GM08714 (cell line): ENCODE data around the gene RNF6.
A peak's percentile ranks its signal among the peaks of the same experiment; 100 is the strongest.

Experiments
- H3K4me3 ChIP-seq: fragments of 200-500 bp; sonication (Bioruptor generic); 2 replicates; pipeline ENCODE4 v1.5.1; 2014; ENCODE audit warnings: mild to moderate bottlenecking, low read length, inconsistent platforms
- ZNF274 ChIP-seq: IDR thresholded peaks from 2 replicates; pipeline ENCODE4 v1.6.1; 2012; ENCODE audit warnings: mild to moderate bottlenecking, low read depth, low read length

RNF6 gene

DNA sequence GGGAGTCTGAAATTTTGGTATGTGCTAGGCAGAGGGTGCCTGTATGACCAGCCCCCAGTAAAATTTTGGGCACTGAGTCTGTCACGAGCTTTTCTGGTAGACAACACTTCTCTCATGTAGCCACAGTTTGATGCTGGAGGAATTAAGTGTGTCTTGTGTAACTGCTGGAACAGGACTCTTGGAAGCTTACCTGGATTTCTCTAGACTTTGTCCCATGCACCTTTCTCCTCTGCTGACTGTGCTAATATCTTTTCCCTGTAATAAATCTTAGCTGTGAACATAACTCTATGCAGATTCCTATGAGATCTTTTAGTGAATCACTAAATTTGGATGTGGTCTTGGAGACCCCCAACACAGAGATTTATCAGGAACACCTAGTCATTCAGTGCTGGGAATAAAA lies 13.8 kb downstream of the RNF6 start:
- H3K4me3 ChIP-seq: no peak overlapping the region
- TF ChIP-seq ZNF274: no peak

- TF ChIP-seq ZNF274: no peak
Measured at GRCh38 chr13:26202365-26202972, 19.6 kb downstream of the RNF6 start.

DNA sequence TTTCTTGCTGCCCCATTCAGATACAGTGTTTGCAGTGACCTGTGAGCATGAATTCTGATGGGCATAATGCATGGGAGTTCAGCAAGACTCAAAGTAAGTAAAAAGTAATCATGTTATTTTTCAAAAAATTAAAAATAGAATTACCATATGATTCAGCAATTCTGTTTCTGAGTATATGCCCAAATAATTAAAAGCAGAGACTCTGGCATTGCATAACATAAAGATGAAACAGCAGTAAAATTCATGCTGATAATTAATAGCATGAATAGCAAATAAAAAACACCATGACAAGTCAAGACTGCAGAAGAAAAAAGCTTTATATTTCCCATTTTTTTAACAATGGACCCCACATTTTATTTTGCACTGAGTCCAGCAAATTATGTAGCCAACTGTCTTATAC lies 21.3 kb downstream of the RNF6 start:
- H3K4me3 ChIP-seq: no peak overlapping the region
- TF ChIP-seq ZNF274: no peak

More at GRCh38 chr13:26202365-26202972, 19.6 kb downstream of the RNF6 start:
- H3K4me3 ChIP-seq: no peak overlapping the region

DNA sequence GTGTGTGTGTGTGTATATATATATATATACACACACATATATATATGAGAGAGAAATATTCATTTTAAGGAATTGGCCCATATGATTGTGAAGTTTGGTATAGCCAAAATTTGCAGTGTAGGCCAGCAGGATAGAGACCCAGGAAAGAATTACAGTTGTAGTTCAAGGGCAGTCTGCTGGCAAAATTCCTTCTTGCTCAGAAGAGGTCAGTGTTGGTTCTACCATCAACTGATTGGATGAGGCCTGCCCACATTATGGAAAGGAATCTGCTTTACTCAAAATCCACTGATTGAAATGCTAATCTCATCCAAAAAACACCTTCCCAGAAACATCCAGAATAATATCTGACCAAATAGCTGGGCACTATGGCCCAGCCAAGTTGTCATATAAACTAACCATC lies 24.0 kb downstream of the RNF6 start:
- no peak for TF ChIP-seq ZNF274
- H3K4me3 ChIP-seq: no peak overlapping the region

- no peak overlapping the region for H3K4me3 ChIP-seq
- no peak for TF ChIP-seq ZNF274
Measured at GRCh38 chr13:26197298-26197697, 24.8 kb downstream of the RNF6 start.

DNA sequence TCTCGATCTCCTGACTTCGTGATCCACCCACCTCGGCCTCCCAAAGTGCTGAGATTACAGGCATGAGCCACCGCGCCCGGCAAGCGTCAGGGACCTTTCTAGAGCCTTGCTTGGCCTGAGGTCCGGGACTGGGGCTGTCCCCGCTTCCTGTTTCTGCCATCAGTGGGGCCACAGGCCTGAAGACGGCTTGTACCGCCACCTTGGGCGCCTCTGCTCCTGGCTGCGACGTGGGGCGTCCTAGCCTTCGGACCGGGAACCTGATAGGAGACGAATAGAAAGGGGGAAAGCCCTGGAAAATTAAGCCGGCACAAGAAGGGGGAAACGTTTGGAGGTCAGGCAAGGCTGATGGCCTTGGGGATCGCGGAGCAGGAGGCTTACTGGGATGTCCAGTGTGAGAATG lies 35.1 kb downstream of the RNF6 start:
- TF ChIP-seq ZNF274: no peak
- peak overlapping the region; percentile 87; the same call in 1 of the 2 replicates for H3K4me3 ChIP-seq

GRCh38 chr13:26186118-26186870 lies 35.8 kb downstream of the RNF6 start:
- TF ChIP-seq ZNF274: no peak
- peak overlapping the region; percentile 87; the same call in 1 of the 2 replicates for H3K4me3 ChIP-seq

DNA sequence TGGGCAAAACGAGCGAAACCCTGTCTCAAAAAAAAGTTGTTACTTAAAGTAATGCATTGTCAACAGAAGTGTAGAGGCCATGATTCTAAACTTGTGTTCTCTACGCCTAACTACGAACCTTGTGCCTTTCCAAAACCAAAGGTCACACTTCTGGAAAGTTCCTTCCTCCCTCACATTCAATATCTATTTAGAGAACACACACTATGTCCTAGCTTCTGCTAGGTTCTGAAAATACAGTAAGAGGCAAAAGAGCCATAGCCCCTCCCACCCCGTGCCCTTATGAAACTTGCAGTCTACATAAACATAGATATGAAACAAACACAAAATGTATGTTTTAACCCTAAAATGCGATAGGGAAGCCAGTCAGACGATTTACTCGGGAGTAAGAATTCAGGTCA lies 36.4 kb downstream of the RNF6 start:
- TF ChIP-seq ZNF274: no peak
- peak overlapping the region; percentile 87; the same call in 1 of the 2 replicates for H3K4me3 ChIP-seq

GRCh38 chr13:26184791-26185250 lies 37.3 kb downstream of the RNF6 start:
- no peak overlapping the region for H3K4me3 ChIP-seq
- TF ChIP-seq ZNF274: no peak

DNA sequence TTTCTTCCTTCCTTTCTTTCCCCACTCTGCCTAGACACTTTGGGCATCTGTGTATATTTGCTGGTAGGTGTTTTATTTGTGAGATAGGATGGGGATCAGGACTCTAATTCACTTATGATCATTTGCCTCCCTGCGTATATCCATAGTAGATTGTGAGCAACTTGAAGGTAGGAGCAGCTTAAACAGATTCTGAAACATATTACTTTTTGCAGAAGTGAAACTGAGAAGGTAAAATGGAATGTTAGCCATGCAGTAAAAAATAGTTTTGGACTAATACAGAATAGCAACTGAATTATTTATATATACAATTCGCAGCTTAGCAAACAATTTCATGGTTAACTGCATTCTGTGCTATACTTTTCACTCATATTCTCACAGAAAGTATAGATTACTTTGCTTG lies 38.7 kb downstream of the RNF6 start:
- TF ChIP-seq ZNF274: no peak
- H3K4me3 ChIP-seq: no peak overlapping the region

DNA sequence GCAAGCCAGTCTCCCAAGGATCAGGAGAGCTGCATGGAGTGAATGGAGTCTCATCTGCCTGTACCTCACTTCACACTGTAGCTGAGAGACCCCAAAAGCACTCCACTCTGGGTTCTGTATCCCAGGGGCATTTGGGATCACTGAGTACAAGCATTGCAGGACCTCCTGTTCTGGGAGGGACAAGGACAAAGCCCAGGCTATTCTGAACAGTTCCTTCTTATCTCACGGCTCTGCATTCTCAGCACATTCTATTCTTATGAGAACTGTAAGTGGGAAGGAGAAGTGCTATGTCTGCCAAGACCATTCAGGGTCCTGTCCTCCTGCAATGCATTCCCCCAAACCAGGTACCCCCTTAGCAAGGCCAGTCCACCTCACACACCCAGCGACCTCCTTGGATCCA lies 42.8 kb downstream of the RNF6 start:
- no peak for TF ChIP-seq ZNF274
- H3K4me3 ChIP-seq: no peak overlapping the region

DNA sequence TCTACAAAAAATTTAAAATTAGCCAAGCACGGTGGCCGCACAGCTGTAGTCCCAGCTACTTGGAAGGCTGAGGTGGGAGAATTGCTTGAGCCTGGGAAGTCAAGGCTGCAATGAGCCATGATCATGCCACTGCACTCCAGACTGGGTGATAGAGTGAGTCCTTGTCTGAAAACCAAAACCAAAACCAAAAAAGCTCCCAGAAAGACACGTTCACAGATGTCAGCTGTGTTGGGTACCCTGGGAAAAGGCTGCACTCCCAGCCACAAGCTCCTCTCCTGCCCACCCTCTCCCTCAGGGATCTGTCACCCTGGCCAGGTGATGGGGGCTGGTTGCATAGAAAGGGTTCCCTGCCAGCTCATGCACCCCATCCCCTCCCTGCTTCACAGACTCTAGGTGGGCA lies 53.3 kb downstream of the RNF6 start:
- TF ChIP-seq ZNF274: no peak
- H3K4me3 ChIP-seq: no peak overlapping the region

DNA sequence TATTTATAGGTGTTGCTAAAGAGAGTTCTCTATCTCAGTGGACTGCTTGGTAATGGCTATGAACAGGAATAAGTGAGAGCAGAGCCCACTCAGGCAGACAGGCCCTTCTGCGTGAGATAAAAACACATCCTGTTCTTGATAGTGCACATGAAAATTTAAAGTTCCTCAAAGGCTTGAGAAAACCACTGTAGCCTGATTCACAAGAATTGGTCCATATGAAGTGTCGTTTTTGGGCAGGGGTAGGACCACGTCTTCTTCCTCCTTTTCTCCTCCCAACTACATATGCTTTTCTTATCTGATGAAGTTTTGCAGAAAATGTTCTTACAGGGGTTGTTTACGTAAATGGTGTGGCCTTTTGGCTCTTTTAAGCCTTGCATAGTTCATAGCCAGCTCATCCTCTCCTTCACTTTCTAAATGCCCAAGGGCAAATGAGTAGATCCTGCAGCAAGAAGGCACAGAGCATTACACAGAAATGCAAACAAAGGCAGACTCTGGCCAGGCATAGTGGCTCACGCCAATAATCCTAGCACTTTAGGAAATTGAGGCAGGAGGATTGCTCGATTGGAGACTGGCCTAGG lies 53.8 kb downstream of the RNF6 start:
- no peak overlapping the region for H3K4me3 ChIP-seq
- no peak for TF ChIP-seq ZNF274

DNA sequence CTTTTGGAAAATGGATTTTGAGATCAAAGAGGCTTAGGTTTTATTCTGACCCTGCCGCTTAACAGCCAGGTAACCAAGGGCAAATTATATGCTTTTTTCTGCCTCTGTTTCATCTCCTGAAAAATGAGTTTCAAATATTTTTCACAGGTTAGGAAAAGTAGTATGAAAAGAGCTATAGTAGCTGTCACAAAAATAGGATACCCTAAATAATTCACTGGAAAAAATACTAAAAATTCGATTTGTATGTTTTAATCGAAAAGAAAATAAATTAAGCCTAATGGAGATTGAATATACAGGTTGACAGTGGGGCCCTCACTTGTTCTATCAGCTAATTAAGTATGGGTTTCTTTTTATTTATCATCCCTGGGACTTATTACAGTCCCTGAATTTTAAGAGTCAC lies 58.3 kb downstream of the RNF6 start:
- no peak for TF ChIP-seq ZNF274
- no peak overlapping the region for H3K4me3 ChIP-seq
